ENCODE measurements around the gene TPGS2. TPM values are rescaled to one million over a fixed set of nuclear protein-coding genes. Genes with fewer than 3 reads are reported as not detected.
"Not testable (repeated sequence)": the region's sequence is repeated elsewhere in the genome, so short reads cannot be mapped to it uniquely, and the experiment has no call there.

The TPGS2 gene
- total RNA-seq, 3 donors from 2014 or later: 27.6 to 42.0 (median 36.7) TPM

DNA sequence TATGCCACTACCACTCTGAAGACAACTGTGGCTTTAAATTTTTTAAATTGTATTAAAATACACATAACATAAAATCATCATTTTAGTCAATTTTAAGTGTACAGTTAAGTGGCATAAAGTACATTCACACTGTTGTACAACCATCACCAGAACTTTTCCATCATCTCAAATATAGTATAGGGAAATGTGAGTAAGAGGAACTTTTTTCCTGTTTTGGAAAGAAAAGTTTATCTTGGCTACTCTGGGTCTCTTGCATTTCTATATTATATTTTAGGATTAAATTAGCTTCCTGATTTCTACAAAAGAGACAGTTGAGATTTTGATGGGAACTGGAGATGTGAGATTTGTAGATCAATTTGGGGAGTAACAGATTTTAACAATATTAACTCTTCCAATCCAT lies 3.3 kb downstream of the TPGS2 start:
- no peaks in the 10 kb centered on the region for H3K36me3 ChIP-seq (ENCODE audit: low read depth)
- H3K4me1 ChIP-seq (ENCODE audit: low read depth): peaks cover 18% of the 10 kb centered on the region
- DNase-seq (no peak), ATAC-seq (no peak)
- H3K9me3 ChIP-seq: no peaks in the 10 kb centered on the region
- TF ChIP-seq, protein P1, sequence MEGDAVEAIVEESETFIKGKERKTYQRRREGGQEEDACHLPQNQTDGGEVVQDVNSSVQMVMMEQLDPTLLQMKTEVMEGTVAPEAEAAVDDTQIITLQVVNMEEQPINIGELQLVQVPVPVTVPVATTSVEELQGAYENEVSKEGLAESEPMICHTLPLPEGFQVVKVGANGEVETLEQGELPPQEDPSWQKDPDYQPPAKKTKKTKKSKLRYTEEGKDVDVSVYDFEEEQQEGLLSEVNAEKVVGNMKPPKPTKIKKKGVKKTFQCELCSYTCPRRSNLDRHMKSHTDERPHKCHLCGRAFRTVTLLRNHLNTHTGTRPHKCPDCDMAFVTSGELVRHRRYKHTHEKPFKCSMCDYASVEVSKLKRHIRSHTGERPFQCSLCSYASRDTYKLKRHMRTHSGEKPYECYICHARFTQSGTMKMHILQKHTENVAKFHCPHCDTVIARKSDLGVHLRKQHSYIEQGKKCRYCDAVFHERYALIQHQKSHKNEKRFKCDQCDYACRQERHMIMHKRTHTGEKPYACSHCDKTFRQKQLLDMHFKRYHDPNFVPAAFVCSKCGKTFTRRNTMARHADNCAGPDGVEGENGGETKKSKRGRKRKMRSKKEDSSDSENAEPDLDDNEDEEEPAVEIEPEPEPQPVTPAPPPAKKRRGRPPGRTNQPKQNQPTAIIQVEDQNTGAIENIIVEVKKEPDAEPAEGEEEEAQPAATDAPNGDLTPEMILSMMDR (IDR thresholded peaks at IDR 0.05): no peak
- no peak overlapping the region for H3K4me3 ChIP-seq
- intact Hi-C loops (cut with DNase I, micrococcal nuclease): no loop called here

DNA sequence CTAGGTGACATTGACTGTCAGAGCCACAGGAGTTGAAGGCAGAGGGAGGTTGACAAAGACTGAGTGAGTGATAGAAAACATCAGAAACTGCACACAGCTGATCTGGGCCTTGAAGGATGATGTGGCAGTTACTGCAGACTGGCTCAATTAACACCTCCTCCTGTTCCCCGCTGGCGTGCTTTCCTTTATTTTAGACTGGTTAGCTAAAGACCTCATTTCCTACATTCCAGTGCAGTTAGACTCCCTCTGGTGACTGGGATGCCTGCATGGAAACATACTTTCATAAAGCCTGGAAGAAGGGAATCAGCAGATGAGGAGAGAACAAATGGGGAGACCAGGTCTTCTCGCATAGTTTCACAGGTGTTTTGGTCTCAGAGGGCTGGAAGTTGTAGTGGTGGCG lies 7.1 kb downstream of the TPGS2 start:
- ATAC-seq (no peak), DNase-seq (no peak)
- intact Hi-C loops (cut with DNase I, micrococcal nuclease): no loop called here
- H3K9me3 ChIP-seq: no peaks in the 10 kb centered on the region
- H3K4me3 ChIP-seq: no peak overlapping the region
- no peaks in the 10 kb centered on the region for H3K36me3 ChIP-seq (ENCODE audit: low read depth)
- H3K4me1 ChIP-seq (ENCODE audit: low read depth): no peaks in the 10 kb centered on the region
- TF ChIP-seq, protein P1 (IDR thresholded peaks at IDR 0.05): no peak

DNA sequence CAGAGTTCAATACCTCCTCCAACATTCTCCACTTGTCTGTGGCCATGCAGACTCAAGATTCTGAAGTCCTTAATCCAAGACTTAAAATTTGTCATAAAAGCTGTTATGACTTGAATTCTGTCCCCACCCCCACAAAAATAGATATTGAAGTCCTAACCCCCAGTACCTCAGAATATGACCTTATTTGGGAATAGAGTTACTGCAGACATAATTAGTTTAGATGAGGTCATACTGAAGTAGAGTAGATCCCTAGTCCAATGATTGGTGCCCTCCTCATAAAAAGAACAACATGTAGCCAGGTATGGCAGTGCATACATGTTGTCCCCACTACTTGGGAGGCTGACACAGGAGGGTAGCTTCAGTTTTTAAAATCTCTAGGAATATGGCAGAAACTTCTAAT lies 9.2 kb downstream of the TPGS2 start:
- Histone ChIP-seq H3K4me1 (ENCODE audit: low read depth) (no peaks in the 10 kb centered on the region), H3K36me3 (ENCODE audit: low read depth) (no peaks in the 10 kb centered on the region), H3K4me3 (no peak overlapping the region), H3K9me3 (no peaks in the 10 kb centered on the region)
- no peak for ATAC-seq
- intact Hi-C loops (cut with DNase I, micrococcal nuclease): no loop called here
- no peak for DNase-seq
- TF ChIP-seq, protein P1 (IDR thresholded peaks at IDR 0.05): no peak

DNA sequence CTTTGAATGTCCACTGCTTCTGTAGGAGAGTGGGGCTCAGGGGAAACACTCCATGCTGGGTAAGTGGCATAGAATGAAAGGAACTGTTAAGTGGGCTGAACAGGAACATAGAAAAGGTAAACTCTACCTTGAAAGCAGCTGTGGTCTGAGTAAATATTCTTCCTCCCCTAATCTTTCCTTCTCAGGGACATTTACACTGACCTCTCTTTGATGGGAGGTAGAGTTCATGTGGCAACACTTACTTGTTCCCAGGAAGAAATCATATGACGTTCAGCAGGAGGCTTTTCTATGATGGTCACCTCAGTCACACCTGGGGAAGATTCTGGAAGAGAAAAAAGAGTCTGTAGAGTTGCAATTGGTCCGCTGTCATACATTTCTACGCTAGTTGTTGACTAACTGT lies 10.2 kb downstream of the TPGS2 start:
- no peak for ATAC-seq
- TF ChIP-seq, protein P1 (IDR thresholded peaks at IDR 0.05): no peak
- no peaks in the 10 kb centered on the region for H3K4me1 ChIP-seq (ENCODE audit: low read depth)

DNA sequence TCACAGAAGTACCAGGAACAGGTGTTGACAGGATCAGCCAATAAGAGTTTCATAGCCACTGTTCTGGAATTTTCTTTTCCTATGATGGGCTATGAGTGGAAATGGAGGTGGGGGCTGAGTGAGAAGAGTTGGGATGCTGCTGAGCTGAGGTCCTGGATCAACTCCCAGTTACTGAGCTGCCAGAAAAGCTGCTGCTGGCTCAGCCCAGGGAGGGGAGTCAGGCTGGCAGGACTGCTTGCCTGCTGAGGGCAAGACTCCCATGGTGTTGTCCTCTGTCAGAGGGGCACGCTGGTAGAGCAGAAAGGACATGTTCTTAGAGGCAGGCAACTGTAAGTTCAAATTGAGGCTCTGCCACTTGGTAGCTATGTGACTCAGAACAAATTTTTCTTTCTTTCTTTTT lies 11.8 kb downstream of the TPGS2 start:
- intact Hi-C loops (cut with DNase I, micrococcal nuclease): no loop called here
- ATAC-seq: no peak
- no peak for DNase-seq
- TF ChIP-seq, protein P1 (IDR thresholded peaks at IDR 0.05): no peak
- no peaks in the 10 kb centered on the region for H3K4me1 ChIP-seq (ENCODE audit: low read depth)
- H3K36me3 ChIP-seq (ENCODE audit: low read depth): no peaks in the 10 kb centered on the region
- no peak overlapping the region for H3K4me3 ChIP-seq
- H3K9me3 ChIP-seq: no peaks in the 10 kb centered on the region

More for the DNA sequence above, 10.2 kb downstream of the TPGS2 start:
- H3K4me3 ChIP-seq: no peak overlapping the region
- H3K9me3 ChIP-seq: no peaks in the 10 kb centered on the region
- H3K36me3 ChIP-seq (ENCODE audit: low read depth): no peaks in the 10 kb centered on the region
- DNase-seq: no peak
- intact Hi-C loops (cut with DNase I, micrococcal nuclease): no loop called here

DNA sequence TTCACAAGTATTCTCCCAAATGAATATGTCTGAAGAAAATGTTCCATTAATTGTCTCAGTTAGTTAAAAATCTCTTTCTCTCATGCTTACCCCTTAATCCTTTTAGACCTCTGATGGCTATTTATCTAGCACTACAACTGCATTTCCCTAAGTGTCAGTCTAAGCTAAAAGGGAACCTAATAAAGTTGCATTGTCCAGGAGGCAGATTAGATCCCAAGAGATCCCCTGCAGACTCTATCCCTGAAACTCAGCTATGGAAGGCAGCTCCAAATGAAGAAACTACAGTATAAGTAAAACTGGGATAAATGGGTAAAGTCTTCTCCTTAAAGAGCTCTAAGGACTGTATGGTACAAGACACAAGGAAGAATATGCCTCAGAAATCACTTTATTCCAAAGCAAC lies 12.7 kb downstream of the TPGS2 start:
- ATAC-seq; H3K4me1 ChIP-seq (ENCODE audit: low read depth); H3K36me3 ChIP-seq (ENCODE audit: low read depth); H3K9me3 ChIP-seq; intact Hi-C loops (cut with DNase I, micrococcal nuclease); DNase-seq; H3K4me3 ChIP-seq: not testable (repeated sequence)

Measured in mucosa of descending colon (tissue), 3 donors.